Measurements from ENCODE around the gene PJVK. TPM values are rescaled to one million over a fixed set of nuclear protein-coding genes. Genes with fewer than 3 reads are reported as not detected.

PJVK gene
- polyA plus RNA-seq (2013, experiment 1 of 2): 1.9 TPM
- 1.1 TPM for polyA plus RNA-seq (2013, experiment 2 of 2)

- Histone ChIP-seq H2BK15ac (replicated peaks; ENCODE audit: low read depth) (no peak within 1 kb of the TSS), H3K4me3 (ENCODE audit: low read length) (peak within 1 kb of the TSS; percentile 96), H3K27me3 (ENCODE audit: insufficient read depth, low read length, poor library complexity) (no peaks in the 10 kb centered on the region), H2AK5ac (ENCODE audit: low read length) (peak within 1 kb of the TSS; percentile 66), H3K36me3 (ENCODE audit: control insufficient read depth, insufficient read depth, low read length) (peaks cover 2% of the 10 kb centered on the region), H2BK5ac (ENCODE audit: low read length) (peak within 1 kb of the TSS; percentile 66), H4K5ac (ENCODE audit: low read length) (no peak within 1 kb of the TSS), H3K79me2 (ENCODE audit: control insufficient read depth, insufficient read depth, low read length) (peaks cover 22% of the 10 kb centered on the region), H3K27ac (ENCODE audit: low read depth, low read length) (peak within 1 kb of the TSS; percentile 95), H3K4me2 (ENCODE audit: low read length) (peak within 1 kb of the TSS; percentile 96), H3K56ac (ENCODE audit: low read length) (peak within 1 kb of the TSS; percentile 100), H3K79me1 (ENCODE audit: low read length) (peaks cover 14% of the 10 kb centered on the region), H3K23ac (ENCODE audit: low read length) (peak within 1 kb of the TSS; percentile 97), H3K4ac (ENCODE audit: low read depth, low read length) (peak within 1 kb of the TSS; percentile 18), H4K8ac (ENCODE audit: low read depth, low read length) (peak within 1 kb of the TSS; percentile 82), H3K4me1 (ENCODE audit: control insufficient read depth, low read depth, low read length) (no peaks in the 10 kb centered on the region), H3K9ac (ENCODE audit: low read length) (peak within 1 kb of the TSS; percentile 96), H3K18ac (ENCODE audit: low read length) (peak within 1 kb of the TSS; percentile 82), H2BK120ac (ENCODE audit: low read depth, low read length) (no peak within 1 kb of the TSS)
- DNase-seq: peak; percentile 97
- no CpG with 5 or more reads among the region's 76 CpGs for WGBS (ENCODE audit: extremely low coverage, insufficient coverage, low lambda C conversion rate)
Observed at GRCh38 chr2:178450774-178451525, at the start of gene PJVK, which contains the start of gene PRKRA. PJVK (plus strand) TSS chr2:178451378; CDS start chr2:178453410, 2,032 bp downstream. PRKRA (minus strand) TSS chr2:178451175; CDS start chr2:178451030, 145 bp downstream.

DNA sequence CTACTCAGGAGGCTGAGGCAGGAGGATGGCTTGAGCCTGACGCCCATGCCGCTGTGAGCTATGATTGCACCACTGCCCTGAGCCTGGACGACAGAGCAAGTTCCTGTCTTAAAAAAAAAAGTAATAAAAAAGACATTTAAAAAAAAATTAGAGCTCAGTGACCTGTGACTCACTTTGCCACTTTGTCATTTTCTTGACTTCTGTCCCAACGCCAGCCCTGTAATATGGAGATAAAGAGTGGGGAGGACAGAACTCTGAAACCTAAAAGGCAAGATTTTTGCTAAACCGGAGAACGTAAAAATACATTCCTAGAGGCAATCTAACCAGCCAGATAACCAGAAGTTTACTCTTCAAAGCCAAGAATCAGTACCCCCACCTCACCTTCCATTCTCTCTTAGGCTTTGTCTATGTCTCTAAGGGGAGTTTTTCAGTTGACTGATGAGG lies 49.2 kb upstream of the PJVK start:
- Histone ChIP-seq H3K27me3 (ENCODE audit: insufficient read depth, low read length, poor library complexity) (no peaks in the 10 kb centered on the region), H3K79me1 (ENCODE audit: low read length) (no peaks in the 10 kb centered on the region), H2AK5ac (ENCODE audit: low read length) (no peak overlapping the region), H3K36me3 (ENCODE audit: control insufficient read depth, insufficient read depth, low read length) (no peaks in the 10 kb centered on the region), H2BK120ac (ENCODE audit: low read depth, low read length) (no peak overlapping the region), H2BK5ac (ENCODE audit: low read length) (no peak overlapping the region), H3K4me3 (ENCODE audit: low read length) (no peak overlapping the region), H4K8ac (ENCODE audit: low read depth, low read length) (no peak overlapping the region), H2BK15ac (replicated peaks; ENCODE audit: low read depth) (no peak overlapping the region), H3K4me1 (ENCODE audit: control insufficient read depth, low read depth, low read length) (peaks cover 1% of the 10 kb centered on the region), H3K23ac (ENCODE audit: low read length) (no peak overlapping the region), H3K18ac (ENCODE audit: low read length) (no peak overlapping the region), H3K27ac (ENCODE audit: low read depth, low read length) (no peak overlapping the region), H4K5ac (ENCODE audit: low read length) (no peak overlapping the region), H3K56ac (ENCODE audit: low read length) (no peak overlapping the region), H3K79me2 (ENCODE audit: control insufficient read depth, insufficient read depth, low read length) (no peaks in the 10 kb centered on the region), H3K4ac (ENCODE audit: low read depth, low read length) (no peak overlapping the region), H3K4me2 (ENCODE audit: low read length) (no peak overlapping the region), H3K9ac (ENCODE audit: low read length) (no peak overlapping the region)
- no peak for DNase-seq
- WGBS (ENCODE audit: extremely low coverage, insufficient coverage, low lambda C conversion rate): no CpG with 5 or more reads among the region's 6 CpGs

- H2BK15ac ChIP-seq (replicated peaks; ENCODE audit: low read depth): no peak overlapping the region
- no peak overlapping the region for H2BK5ac ChIP-seq (ENCODE audit: low read length)
- H2AK5ac ChIP-seq (ENCODE audit: low read length): no peak overlapping the region
- H3K4me1 ChIP-seq (ENCODE audit: control insufficient read depth, low read depth, low read length): peaks cover 1% of the 10 kb centered on the region
- WGBS (ENCODE audit: extremely low coverage, insufficient coverage, low lambda C conversion rate): no CpG with 5 or more reads among the region's 3 CpGs
- H3K56ac ChIP-seq (ENCODE audit: low read length): no peak overlapping the region
- no peaks in the 10 kb centered on the region for H3K79me1 ChIP-seq (ENCODE audit: low read length)
- H3K4ac ChIP-seq (ENCODE audit: low read depth, low read length): no peak overlapping the region
- H4K5ac ChIP-seq (ENCODE audit: low read length): no peak overlapping the region
- no peak overlapping the region for H3K18ac ChIP-seq (ENCODE audit: low read length)
- H3K4me3 ChIP-seq (ENCODE audit: low read length): no peak overlapping the region
- no peaks in the 10 kb centered on the region for H3K27me3 ChIP-seq (ENCODE audit: insufficient read depth, low read length, poor library complexity)
- no peak overlapping the region for H3K4me2 ChIP-seq (ENCODE audit: low read length)
- no peak overlapping the region for H3K23ac ChIP-seq (ENCODE audit: low read length)
- no peaks in the 10 kb centered on the region for H3K36me3 ChIP-seq (ENCODE audit: control insufficient read depth, insufficient read depth, low read length)
- H3K9ac ChIP-seq (ENCODE audit: low read length): no peak overlapping the region
- H2BK120ac ChIP-seq (ENCODE audit: low read depth, low read length): no peak overlapping the region
- H3K79me2 ChIP-seq (ENCODE audit: control insufficient read depth, insufficient read depth, low read length): no peaks in the 10 kb centered on the region
- no peak for DNase-seq
- no peak overlapping the region for H3K27ac ChIP-seq (ENCODE audit: low read depth, low read length)
- H4K8ac ChIP-seq (ENCODE audit: low read depth, low read length): no peak overlapping the region
Observed at GRCh38 chr2:178403671-178404306, 47.4 kb upstream of the PJVK start.

DNA sequence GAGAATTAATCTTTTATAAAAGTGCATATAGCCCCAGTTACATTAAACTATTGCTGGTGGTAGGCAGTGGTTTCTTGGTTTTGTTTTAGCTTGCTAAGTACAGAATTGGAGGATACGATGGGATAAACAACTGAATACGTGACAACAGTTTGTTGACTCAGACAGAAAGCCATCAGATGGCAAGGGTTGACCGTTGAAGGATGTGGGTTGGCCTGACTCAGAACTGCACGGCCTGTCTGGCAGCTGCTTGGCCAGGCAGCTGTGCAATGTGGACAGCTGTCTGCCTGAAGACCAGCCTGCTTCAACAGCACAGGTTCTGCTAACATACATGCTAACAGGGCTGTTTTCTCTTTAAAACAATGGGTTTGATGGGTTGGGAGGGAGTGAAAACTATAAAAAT lies 46.8 kb upstream of the PJVK start:
- no peak overlapping the region for H3K9ac ChIP-seq (ENCODE audit: low read length)
- H3K23ac ChIP-seq (ENCODE audit: low read length): no peak overlapping the region
- DNase-seq: no peak
- no peak overlapping the region for H3K27ac ChIP-seq (ENCODE audit: low read depth, low read length)
- H3K18ac ChIP-seq (ENCODE audit: low read length): no peak overlapping the region
- H3K79me2 ChIP-seq (ENCODE audit: control insufficient read depth, insufficient read depth, low read length): no peaks in the 10 kb centered on the region
- no peak overlapping the region for H3K4me2 ChIP-seq (ENCODE audit: low read length)
- no peak overlapping the region for H3K4ac ChIP-seq (ENCODE audit: low read depth, low read length)
- peaks cover 1% of the 10 kb centered on the region for H3K4me1 ChIP-seq (ENCODE audit: control insufficient read depth, low read depth, low read length)
- no peak overlapping the region for H2BK120ac ChIP-seq (ENCODE audit: low read depth, low read length)
- H2BK5ac ChIP-seq (ENCODE audit: low read length): no peak overlapping the region
- no peak overlapping the region for H2AK5ac ChIP-seq (ENCODE audit: low read length)
- no CpG with 5 or more reads among the region's 4 CpGs for WGBS (ENCODE audit: extremely low coverage, insufficient coverage, low lambda C conversion rate)
- no peak overlapping the region for H4K8ac ChIP-seq (ENCODE audit: low read depth, low read length)
- H2BK15ac ChIP-seq (replicated peaks; ENCODE audit: low read depth): no peak overlapping the region
- H4K5ac ChIP-seq (ENCODE audit: low read length): no peak overlapping the region
- H3K36me3 ChIP-seq (ENCODE audit: control insufficient read depth, insufficient read depth, low read length): no peaks in the 10 kb centered on the region
- no peaks in the 10 kb centered on the region for H3K79me1 ChIP-seq (ENCODE audit: low read length)
- no peak overlapping the region for H3K4me3 ChIP-seq (ENCODE audit: low read length)
- no peaks in the 10 kb centered on the region for H3K27me3 ChIP-seq (ENCODE audit: insufficient read depth, low read length, poor library complexity)
- H3K56ac ChIP-seq (ENCODE audit: low read length): no peak overlapping the region

- H3K18ac ChIP-seq (ENCODE audit: low read length): no peak overlapping the region
- H2BK5ac ChIP-seq (ENCODE audit: low read length): no peak overlapping the region
- H3K4ac ChIP-seq (ENCODE audit: low read depth, low read length): no peak overlapping the region
- no peak overlapping the region for H3K56ac ChIP-seq (ENCODE audit: low read length)
- H2AK5ac ChIP-seq (ENCODE audit: low read length): no peak overlapping the region
- H3K9ac ChIP-seq (ENCODE audit: low read length): no peak overlapping the region
- no peaks in the 10 kb centered on the region for H3K79me2 ChIP-seq (ENCODE audit: control insufficient read depth, insufficient read depth, low read length)
- peaks cover 1% of the 10 kb centered on the region for H3K4me1 ChIP-seq (ENCODE audit: control insufficient read depth, low read depth, low read length)
- no peak overlapping the region for H4K8ac ChIP-seq (ENCODE audit: low read depth, low read length)
- no peak overlapping the region for H3K4me3 ChIP-seq (ENCODE audit: low read length)
- no CpG with 5 or more reads among the region's 5 CpGs for WGBS (ENCODE audit: extremely low coverage, insufficient coverage, low lambda C conversion rate)
- H3K79me1 ChIP-seq (ENCODE audit: low read length): no peaks in the 10 kb centered on the region
- H2BK15ac ChIP-seq (replicated peaks; ENCODE audit: low read depth): no peak overlapping the region
- H3K4me2 ChIP-seq (ENCODE audit: low read length): no peak overlapping the region
- no peaks in the 10 kb centered on the region for H3K27me3 ChIP-seq (ENCODE audit: insufficient read depth, low read length, poor library complexity)
- no peak overlapping the region for H3K23ac ChIP-seq (ENCODE audit: low read length)
- H3K27ac ChIP-seq (ENCODE audit: low read depth, low read length): no peak overlapping the region
- H2BK120ac ChIP-seq (ENCODE audit: low read depth, low read length): no peak overlapping the region
- DNase-seq: no peak
- no peaks in the 10 kb centered on the region for H3K36me3 ChIP-seq (ENCODE audit: control insufficient read depth, insufficient read depth, low read length)
- H4K5ac ChIP-seq (ENCODE audit: low read length): no peak overlapping the region
Observed at GRCh38 chr2:178409261-178409660, 41.9 kb upstream of the PJVK start.

Data from mesendoderm (in vitro differentiated cells).